Omental fat pad (tissue), 4 donors: ENCODE measurements around the gene FRMD8. TPM values are rescaled to one million over a fixed set of nuclear protein-coding genes. Genes with fewer than 3 reads are reported as not detected.

Source experiments
- ATAC-seq: fragments of 150-250 bp; one replicate; pipeline ENCODE4 v1.9.1; 2016; ENCODE audit warnings: mild to moderate bottlenecking, moderate library complexity; ENCODE audit not compliant: low FRiP score
- DNase-seq: peaks from one replicate; pipeline ENCODE4 v3.0.0-alpha.2; 2019; ENCODE audit warnings: low spot score
- CTCF ChIP-seq, 3 donors: fragments of 450-650 bp; IDR thresholded peaks; one replicate each; pipeline ENCODE4 v1.5.1; 2016 to 2017; ENCODE audit warnings: antibody characterized with exemption in 3 of 3, mild to moderate bottlenecking in 3 of 3, moderate library complexity in 2 of 3
- total RNA-seq, 4 donors: library from RNA; depleted of rRNA; stranded (reverse); fragments of >200 nt; gene quantifications; one replicate each; pipeline ENCODE4 v1.1.0, GENCODE V29; 2016

FRMD8 gene
- total RNA-seq, 4 donors from 2014 or later: 29.2 to 77.9 (median 58.9) TPM

DNA sequence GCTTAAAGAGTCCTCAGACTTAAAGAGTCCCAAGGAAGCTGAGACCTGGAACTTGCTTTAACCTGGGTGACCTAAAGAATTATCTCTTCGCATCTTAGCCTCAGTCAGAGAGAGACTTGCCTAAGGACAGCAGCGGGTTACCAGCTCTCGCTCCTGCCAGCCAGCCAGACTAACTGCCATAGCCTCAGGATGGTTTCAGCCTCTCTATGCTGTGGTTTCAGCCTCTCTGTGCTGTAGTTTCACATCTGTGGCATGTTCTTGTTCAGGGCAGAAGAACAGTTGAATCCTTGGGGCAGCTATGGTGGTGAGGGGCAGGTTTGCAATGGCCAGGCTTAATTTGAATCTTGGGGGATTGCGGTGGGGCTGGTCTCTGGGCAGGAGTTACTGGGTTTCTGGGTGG, 2.3 kb downstream of the FRMD8 start:
- ATAC-seq: no peak
- TF ChIP-seq CTCF (IDR thresholded peaks at IDR 0.05): no peak
- no peak for DNase-seq

DNA sequence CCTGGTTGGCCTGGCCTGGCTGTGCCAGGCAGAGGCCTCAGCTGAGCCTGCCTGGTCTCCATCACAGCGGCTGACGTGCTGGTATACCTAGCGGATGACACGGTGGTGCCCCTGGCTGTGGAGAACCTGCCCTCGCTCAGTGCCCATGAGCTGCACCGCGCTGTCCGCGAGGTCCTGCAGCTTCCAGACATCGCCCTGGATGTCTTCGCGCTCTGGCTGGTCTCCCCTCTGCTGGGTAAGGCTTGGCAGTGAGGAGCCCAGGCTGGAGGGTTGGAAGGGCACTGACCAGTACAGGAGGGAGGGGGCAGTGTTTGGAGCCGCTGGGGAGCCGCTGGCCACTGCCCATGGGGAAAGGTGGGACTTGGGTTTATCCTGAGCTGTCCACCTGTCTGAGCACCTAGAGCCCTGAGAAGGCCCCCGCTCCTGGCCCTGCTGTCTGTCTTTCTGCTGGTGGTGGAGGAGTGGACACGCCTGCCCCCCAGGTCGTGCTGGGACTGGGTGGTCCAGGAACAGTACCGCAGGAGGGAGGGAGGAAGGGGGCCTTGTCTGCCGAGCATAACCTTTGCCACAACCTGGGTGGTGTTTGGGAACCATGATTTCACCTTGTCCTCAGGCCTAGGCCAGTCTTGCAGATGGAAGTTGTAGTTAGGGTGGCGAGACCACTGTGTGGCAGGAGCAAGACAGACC, 3.0 kb downstream of the FRMD8 start:
- ATAC-seq (no peak), DNase-seq (no peak)
- no peak for TF ChIP-seq CTCF (IDR thresholded peaks at IDR 0.05)

DNA sequence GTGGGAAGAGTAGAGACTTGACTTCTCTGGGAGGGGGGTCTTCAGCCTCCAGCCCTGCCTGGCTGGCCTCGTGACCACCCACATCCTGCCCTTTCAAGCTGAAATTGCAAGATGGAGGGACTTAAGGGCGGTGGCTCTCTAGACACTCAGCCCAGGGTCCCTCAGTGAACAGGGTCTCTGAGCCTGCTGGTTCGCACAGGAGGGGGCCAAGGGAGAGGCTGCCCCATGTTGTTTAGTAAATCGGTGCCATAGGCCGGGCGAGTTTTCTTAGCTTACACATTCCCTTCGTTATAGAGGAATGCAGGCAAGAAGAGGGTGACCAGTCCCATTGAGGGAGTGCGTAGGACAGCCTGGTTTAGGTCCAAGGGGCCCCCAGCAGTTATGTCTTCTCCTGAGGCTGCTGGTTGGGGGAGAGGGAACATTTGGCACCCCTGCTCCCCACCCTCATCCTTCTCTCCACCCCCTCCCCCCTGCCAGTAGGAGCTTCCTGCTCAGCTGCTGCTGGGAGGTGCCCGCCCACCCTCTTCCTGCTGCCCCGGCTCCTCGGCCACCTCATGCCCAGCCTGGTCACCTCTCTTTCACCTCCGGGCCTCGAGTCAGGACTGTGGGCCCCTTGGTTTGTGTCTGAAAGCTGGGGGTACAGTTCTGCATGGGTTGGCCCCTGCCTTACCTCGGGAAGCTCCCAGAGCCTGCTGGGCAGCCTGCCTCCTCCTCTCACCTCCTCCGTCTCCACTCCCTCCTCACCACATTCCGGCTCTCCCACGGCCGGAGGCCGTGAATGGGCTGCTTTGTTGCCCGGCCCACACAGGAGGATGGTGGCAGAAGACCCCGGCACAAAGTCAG, 3.9 kb downstream of the FRMD8 start:
- no peak for TF ChIP-seq CTCF (IDR thresholded peaks at IDR 0.05)
- ATAC-seq (peak; percentile 6), DNase-seq (no peak)

DNA sequence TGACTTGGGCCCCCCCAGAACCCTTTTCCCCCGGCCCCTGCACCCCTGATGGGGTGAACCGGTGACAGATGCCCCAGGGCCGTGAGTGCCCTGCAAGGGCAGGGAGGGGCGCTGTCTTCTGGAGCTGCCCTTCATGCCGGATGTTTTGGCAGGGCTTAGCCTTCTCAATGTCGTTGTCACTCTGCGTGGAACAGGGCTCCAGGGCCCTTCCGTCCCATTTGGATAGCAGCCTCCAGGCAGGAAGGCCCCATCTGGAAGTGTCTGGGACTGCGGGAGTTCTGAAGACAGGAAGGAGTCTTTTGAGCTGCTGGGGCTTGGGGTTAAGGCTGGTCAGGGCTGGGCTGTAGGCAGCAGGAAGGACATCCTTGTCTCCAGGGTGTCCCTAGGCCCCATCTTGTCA, 4.6 kb downstream of the FRMD8 start:
- DNase-seq (no peak), ATAC-seq (no peak)
- TF ChIP-seq CTCF (IDR thresholded peaks at IDR 0.05): no peak

DNA sequence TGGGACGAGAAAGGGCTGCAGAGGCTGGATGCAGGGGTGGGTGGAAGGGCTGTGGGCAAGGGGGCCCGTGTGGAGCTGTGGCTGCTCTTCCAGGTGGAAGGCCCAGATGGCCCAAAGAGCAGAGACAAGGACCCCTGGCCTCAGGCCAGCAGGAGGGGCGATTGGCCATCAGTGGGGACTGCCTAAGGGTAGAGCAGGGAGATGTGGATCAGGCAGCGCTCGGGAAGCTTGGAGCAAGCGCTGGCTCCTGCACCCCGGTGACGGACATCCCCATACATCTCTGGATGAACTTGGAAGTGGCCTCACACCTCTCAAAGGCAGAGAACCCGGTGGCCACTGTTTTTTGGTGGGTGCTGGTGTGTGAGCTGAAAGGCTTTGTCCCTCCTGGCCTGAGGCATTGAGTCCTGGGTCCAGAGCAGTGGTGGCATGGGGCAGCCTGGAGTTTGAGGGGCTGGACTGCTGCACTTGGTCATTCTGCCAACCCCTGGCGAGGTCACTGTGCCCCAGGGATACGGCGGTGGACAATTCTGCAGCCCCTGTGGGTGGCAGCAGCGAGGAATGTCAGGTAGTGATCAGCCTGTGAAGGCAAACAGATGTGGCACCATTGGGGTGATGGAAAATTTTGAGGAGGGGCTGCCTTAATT, 5.9 kb downstream of the FRMD8 start:
- DNase-seq (no peak), ATAC-seq (no peak)
- no peak for TF ChIP-seq CTCF (IDR thresholded peaks at IDR 0.05)

- ATAC-seq (no peak), DNase-seq (no peak)
- no peak for TF ChIP-seq CTCF (IDR thresholded peaks at IDR 0.05)
Observed at GRCh38 chr11:65392899-65393298, 6.5 kb downstream of the FRMD8 start.
